Astrocyte (in vitro differentiated cells and primary cell): ENCODE measurements around the gene MAP7D2. TPM values are rescaled to one million over a fixed set of nuclear protein-coding genes. Genes with fewer than 3 reads are reported as not detected.
A peak's percentile ranks its signal among the peaks of the same experiment; 100 is the strongest.

Experiments
- DNase-seq: peaks from one replicate; pipeline ENCODE4 v3.0.0-alpha.2; 2010; ENCODE audit warnings: low read depth
- FAIRE-seq: peaks from 2 replicates; lab custom pipeline; 2011; peaks lifted over from hg19 to GRCh38; lab: Jason Lieb, UNC
- H2AFZ ChIP-seq: 2 replicates; pipeline ENCODE4 v1.6.0; 2012; ENCODE audit warnings: low read depth, low read length, inconsistent platforms
- H3K27ac ChIP-seq: 2 replicates; pipeline ENCODE4 v1.5.1; 2011; ENCODE audit warnings: low read depth, low read length, inconsistent platforms
- H3K27me3 ChIP-seq: 2 replicates; pipeline ENCODE4 v1.6.0; 2011; ENCODE audit warnings: low read length, inconsistent platforms; ENCODE audit not compliant: insufficient read depth
- H3K36me3 ChIP-seq: 2 replicates; pipeline ENCODE4 v1.5.1; 2011; ENCODE audit warnings: low read length, inconsistent platforms; ENCODE audit not compliant: insufficient read depth
- H3K4me1 ChIP-seq: 2 replicates; pipeline ENCODE4 v1.5.1; 2011; ENCODE audit warnings: low read length, inconsistent platforms; ENCODE audit not compliant: insufficient read depth
- H3K4me2 ChIP-seq: 2 replicates; pipeline ENCODE4 v1.6.0; 2012; ENCODE audit warnings: low read length, inconsistent platforms
- H3K4me3 ChIP-seq: 2 replicates; pipeline ENCODE4 v1.5.1; 2011; ENCODE audit warnings: low read depth, mild to moderate bottlenecking, low read length, inconsistent platforms; ENCODE audit not compliant: insufficient read depth
- H3K79me2 ChIP-seq: 2 replicates; pipeline ENCODE4 v1.6.0; 2012; ENCODE audit warnings: mild to moderate bottlenecking, low read length, inconsistent platforms; ENCODE audit not compliant: insufficient read depth
- H3K9ac ChIP-seq: 2 replicates; pipeline ENCODE4 v1.6.0; 2012; ENCODE audit warnings: mild to moderate bottlenecking, low read length, inconsistent platforms
- H3K9me3 ChIP-seq: 2 replicates; pipeline ENCODE4 v1.5.1; 2012; ENCODE audit warnings: low read depth, mild to moderate bottlenecking, low read length, inconsistent platforms; ENCODE audit not compliant: insufficient read depth
- H4K20me1 ChIP-seq: 2 replicates; pipeline ENCODE4 v1.6.0; 2012; ENCODE audit warnings: low read length, inconsistent platforms; ENCODE audit not compliant: insufficient read depth
- H3K27ac Mint-ChIP-seq: one replicate; pipeline ENCODE4 v1.8.0; 2021; ENCODE audit warnings: mild to moderate bottlenecking, mixed read lengths; ENCODE audit not compliant: unreplicated experiment
- H3K27me3 Mint-ChIP-seq: one replicate; pipeline ENCODE4 v1.8.0; 2021; ENCODE audit warnings: low read depth, mixed read lengths; ENCODE audit not compliant: unreplicated experiment
- H3K36me3 Mint-ChIP-seq: one replicate; pipeline ENCODE4 v1.8.0; 2021; ENCODE audit warnings: low read depth, mixed read lengths; ENCODE audit not compliant: unreplicated experiment
- H3K4me1 Mint-ChIP-seq: one replicate; pipeline ENCODE4 v1.8.0; 2021; ENCODE audit warnings: low read depth, mixed read lengths; ENCODE audit not compliant: unreplicated experiment
- H3K4me3 Mint-ChIP-seq: one replicate; pipeline ENCODE4 v1.8.0; 2021; ENCODE audit warnings: mild to moderate bottlenecking, moderate library complexity, mixed read lengths; ENCODE audit not compliant: unreplicated experiment
- H3K9me3 Mint-ChIP-seq: one replicate; pipeline ENCODE4 v1.8.0; 2021; ENCODE audit warnings: mild to moderate bottlenecking, mixed read lengths; ENCODE audit not compliant: unreplicated experiment
- EZH2 ChIP-seq: IDR thresholded peaks from 2 replicates; pipeline ENCODE4 v1.6.1; 2012; ENCODE audit warnings: mild to moderate bottlenecking, low read length, inconsistent platforms; ENCODE audit not compliant: insufficient read depth
- total RNA-seq: library from RNA; stranded (reverse); gene quantifications from 2 replicates; pipeline ENCODE4 v1.2.1, GENCODE V29; 2021
- TF ChIP-seq, protein P1 (sequence below): IDR thresholded peaks from 2 replicates; pipeline ENCODE4 v1.5.1; 2011; ENCODE audit warnings: low read depth, mild to moderate bottlenecking, inconsistent platforms, low read length, moderate library complexity; ENCODE audit not compliant: insufficient read depth

The MAP7D2 gene
- total RNA-seq, 1 donor from 2014 or later, result 1.3 TPM

DNA sequence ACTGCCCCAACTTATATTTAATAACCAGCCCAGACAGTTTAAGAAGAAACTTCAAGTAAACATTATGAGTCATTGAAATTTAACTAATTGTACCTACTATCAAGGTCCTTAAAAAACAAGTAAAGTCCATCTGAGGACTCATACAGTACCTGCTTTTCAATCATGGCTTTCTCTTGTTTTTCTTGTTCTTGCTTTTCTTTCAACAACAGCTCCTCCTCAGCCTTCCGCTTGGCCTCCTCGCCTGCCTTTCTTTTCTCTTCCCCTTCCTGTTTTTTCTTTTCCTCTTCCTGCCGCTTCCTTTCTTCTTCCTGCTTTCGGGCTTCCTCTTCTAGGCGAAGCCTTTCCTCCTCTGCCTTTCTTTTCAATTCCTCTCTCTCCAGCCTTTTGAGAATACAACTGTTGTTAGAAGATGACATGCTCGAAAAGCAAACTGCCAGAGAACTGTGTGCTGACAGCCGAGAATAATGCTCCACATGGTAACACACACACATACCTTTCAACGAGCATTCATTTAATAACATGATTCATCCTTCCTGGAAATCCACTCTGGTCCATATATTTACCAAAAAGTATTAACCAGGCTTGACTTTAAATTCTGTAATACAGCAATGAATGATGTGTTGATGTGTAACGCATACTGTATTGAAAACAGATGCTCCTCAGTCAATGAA lies 100.6 kb downstream of the MAP7D2 start:
- TF ChIP-seq, protein P1, sequence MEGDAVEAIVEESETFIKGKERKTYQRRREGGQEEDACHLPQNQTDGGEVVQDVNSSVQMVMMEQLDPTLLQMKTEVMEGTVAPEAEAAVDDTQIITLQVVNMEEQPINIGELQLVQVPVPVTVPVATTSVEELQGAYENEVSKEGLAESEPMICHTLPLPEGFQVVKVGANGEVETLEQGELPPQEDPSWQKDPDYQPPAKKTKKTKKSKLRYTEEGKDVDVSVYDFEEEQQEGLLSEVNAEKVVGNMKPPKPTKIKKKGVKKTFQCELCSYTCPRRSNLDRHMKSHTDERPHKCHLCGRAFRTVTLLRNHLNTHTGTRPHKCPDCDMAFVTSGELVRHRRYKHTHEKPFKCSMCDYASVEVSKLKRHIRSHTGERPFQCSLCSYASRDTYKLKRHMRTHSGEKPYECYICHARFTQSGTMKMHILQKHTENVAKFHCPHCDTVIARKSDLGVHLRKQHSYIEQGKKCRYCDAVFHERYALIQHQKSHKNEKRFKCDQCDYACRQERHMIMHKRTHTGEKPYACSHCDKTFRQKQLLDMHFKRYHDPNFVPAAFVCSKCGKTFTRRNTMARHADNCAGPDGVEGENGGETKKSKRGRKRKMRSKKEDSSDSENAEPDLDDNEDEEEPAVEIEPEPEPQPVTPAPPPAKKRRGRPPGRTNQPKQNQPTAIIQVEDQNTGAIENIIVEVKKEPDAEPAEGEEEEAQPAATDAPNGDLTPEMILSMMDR, result no peak
- TF ChIP-seq EZH2, result no peak
- Histone ChIP-seq H4K20me1 (no peaks in the 10 kb centered on the region), H3K9ac (no peak overlapping the region), H3K4me3 (no peak overlapping the region), H3K4me1 (no peaks in the 10 kb centered on the region), H3K4me2 (no peak overlapping the region), H3K36me3 (no peaks in the 10 kb centered on the region), H3K9me3 (peaks cover 5% of the 10 kb centered on the region), H3K27ac (no peak overlapping the region), H3K27me3 (no peaks in the 10 kb centered on the region), H2AFZ (no peak overlapping the region), H3K79me2 (no peaks in the 10 kb centered on the region)
- no peak for DNase-seq
- peak; percentile 92 for FAIRE-seq
- peaks cover 5% of the 10 kb centered on the region for H3K4me1 Mint-ChIP-seq
- peaks cover 30% of the 10 kb centered on the region for H3K9me3 Mint-ChIP-seq
- H3K4me3 Mint-ChIP-seq, result no peak overlapping the region
- H3K27me3 Mint-ChIP-seq, result no peaks in the 10 kb centered on the region
- no peaks in the 10 kb centered on the region for H3K36me3 Mint-ChIP-seq
- H3K27ac Mint-ChIP-seq, result no peak overlapping the region

GRCh38 chrX:20015422-20015821 lies 101.3 kb downstream of the MAP7D2 start:
- H4K20me1 ChIP-seq, result no peaks in the 10 kb centered on the region
- H3K4me1 Mint-ChIP-seq, result peaks cover 5% of the 10 kb centered on the region
- no peaks in the 10 kb centered on the region for H3K79me2 ChIP-seq
- no peaks in the 10 kb centered on the region for H3K36me3 ChIP-seq
- no peaks in the 10 kb centered on the region for H3K36me3 Mint-ChIP-seq
- H3K4me3 ChIP-seq, result no peak overlapping the region
- H3K9ac ChIP-seq, result no peak overlapping the region
- TF ChIP-seq EZH2, result no peak
- TF ChIP-seq, protein P1, result no peak
- DNase-seq, result no peak
- H3K27me3 Mint-ChIP-seq, result no peaks in the 10 kb centered on the region
- no peak overlapping the region for H2AFZ ChIP-seq
- H3K4me1 ChIP-seq, result no peaks in the 10 kb centered on the region
- H3K4me3 Mint-ChIP-seq, result no peak overlapping the region
- FAIRE-seq, result no peak
- no peak overlapping the region for H3K27ac Mint-ChIP-seq
- no peak overlapping the region for H3K4me2 ChIP-seq
- H3K9me3 Mint-ChIP-seq, result peaks cover 33% of the 10 kb centered on the region
- no peaks in the 10 kb centered on the region for H3K27me3 ChIP-seq
- no peak overlapping the region for H3K27ac ChIP-seq
- H3K9me3 ChIP-seq, result peaks cover 5% of the 10 kb centered on the region

DNA sequence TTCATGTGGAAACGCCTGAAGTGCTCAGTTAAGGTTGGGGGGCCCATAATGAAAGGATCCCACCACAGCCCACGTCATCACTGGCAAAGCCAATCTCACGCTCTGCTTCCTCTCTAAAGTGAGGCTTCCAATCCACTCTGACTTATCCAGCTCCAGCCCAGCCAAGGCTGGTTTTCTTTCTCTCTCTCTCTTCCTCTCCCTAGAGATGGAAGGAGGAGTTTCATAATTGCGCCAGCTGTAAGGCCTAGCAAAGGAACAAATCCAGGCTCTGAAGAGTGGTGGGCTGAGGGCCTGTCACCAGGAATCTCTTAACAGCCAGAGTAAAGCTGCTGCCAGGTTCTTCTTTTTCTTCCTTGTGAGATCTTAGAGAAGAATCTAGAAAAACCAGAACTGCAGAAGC lies 105.1 kb downstream of the MAP7D2 start:
- TF ChIP-seq EZH2, result no peak
- TF ChIP-seq, protein P1, result no peak
- no peak overlapping the region for H3K27ac Mint-ChIP-seq
- Histone ChIP-seq H3K4me1 (no peaks in the 10 kb centered on the region), H3K27me3 (no peaks in the 10 kb centered on the region), H3K4me2 (no peak overlapping the region), H3K36me3 (no peaks in the 10 kb centered on the region), H3K9ac (no peak overlapping the region), H3K27ac (no peak overlapping the region), H3K79me2 (no peaks in the 10 kb centered on the region), H2AFZ (no peak overlapping the region), H4K20me1 (no peaks in the 10 kb centered on the region), H3K4me3 (no peak overlapping the region), H3K9me3 (peaks cover 5% of the 10 kb centered on the region)
- H3K4me1 Mint-ChIP-seq, result no peaks in the 10 kb centered on the region
- H3K4me3 Mint-ChIP-seq, result no peak overlapping the region
- H3K36me3 Mint-ChIP-seq, result no peaks in the 10 kb centered on the region
- H3K9me3 Mint-ChIP-seq, result peaks cover 20% of the 10 kb centered on the region
- DNase-seq, result no peak
- H3K27me3 Mint-ChIP-seq, result no peaks in the 10 kb centered on the region
- peak; percentile 82 for FAIRE-seq
